ENCODE data around the gene PPP1R18. TPM values are rescaled to one million over a fixed set of nuclear protein-coding genes. Genes with fewer than 3 reads are reported as not detected.

The PPP1R18 gene
- total and polyA plus RNA-seq, 9 of the 15 experiments (the other 6 are each of a cell fraction or from before 2014, with no cell fraction given), result 12.0 to 99.2 (median 42.6) TPM

DNA sequence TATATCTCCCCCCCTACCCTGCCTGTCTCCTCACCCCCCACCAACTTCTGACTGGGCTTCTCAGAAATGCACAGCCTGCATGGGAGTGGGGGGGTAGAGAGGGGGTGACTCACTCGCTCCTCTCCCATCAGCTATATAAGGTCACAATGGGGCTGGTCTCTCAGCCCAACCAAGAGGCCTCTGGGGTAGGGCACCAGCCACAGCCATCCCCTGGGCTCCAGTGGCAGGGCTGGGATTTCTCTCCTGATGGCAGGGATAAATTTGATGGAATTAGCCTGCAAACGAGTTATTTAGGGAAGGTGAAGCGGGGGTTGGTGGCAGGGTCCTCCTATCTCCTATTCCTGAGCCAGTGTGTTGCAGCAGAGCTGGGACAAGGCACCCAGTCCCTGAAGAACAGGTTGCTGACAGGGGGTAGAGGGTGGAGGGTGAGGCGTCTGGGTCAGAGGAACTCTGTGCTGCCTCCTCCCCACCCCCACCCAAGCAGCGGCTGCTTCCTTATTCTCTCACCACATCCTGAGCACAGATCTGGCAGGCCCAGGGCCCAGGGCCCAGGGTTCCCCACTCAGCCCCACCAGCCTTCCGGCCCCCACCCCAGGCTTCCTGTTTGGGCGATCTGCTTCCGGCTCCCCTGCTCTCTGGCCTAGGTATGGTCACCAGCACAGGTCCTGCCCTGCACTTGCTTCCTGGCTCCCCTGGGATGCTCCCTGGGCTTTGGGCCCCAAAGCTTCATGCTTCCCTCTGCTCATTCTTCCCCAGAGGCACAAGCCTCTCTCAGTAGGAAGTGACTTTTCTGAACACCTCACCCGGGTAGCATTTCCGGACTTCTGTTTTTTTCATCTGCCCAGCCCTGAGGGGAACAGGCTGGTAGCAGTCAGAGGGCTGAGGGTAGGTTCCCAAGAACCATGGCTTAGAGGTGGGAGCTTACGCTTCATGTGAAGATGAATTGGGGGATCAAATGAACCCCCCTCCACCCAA is 4.0 kb downstream of the PPP1R18 start (continued):
- no peak for TF ChIP-seq SFPQ (IDR thresholded peaks at IDR 0.05; ENCODE audit: low read depth, low read length)
- TF ChIP-seq OTX1 (CRISPR knock-in tag; IDR thresholded peaks at IDR 0.05), result no peak; the same call in 1 of the 2 replicates
- no peak for TF ChIP-seq MLX (CRISPR knock-in tag; conservative IDR thresholded peaks at IDR 0.05)
- no peak for TF ChIP-seq NR2C1 (IDR thresholded peaks at IDR 0.05)
- peak; percentile 55; the same call in 1 of the 2 replicates for TF ChIP-seq NR2C1 (tag; IDR thresholded peaks at IDR 0.05)
- no peak for TF ChIP-seq STAT6 (CRISPR knock-in tag; IDR thresholded peaks at IDR 0.05)
- no peak for TF ChIP-seq NR4A1 (CRISPR knock-in tag; IDR thresholded peaks at IDR 0.05)
- peak; percentile 61; the same call in 1 of the 2 replicates for TF ChIP-seq NR4A1 (tag; IDR thresholded peaks at IDR 0.05)
- no peak for TF ChIP-seq ZBTB17 (CRISPR knock-in tag; IDR thresholded peaks at IDR 0.05)
- TF ChIP-seq CBFA2T2 (conservative IDR thresholded peaks at IDR 0.05), result no peak
- TF ChIP-seq RFX7 (CRISPR knock-in tag; IDR thresholded peaks at IDR 0.05), result no peak
- TF ChIP-seq ZNF134 (CRISPR knock-in tag; conservative IDR thresholded peaks at IDR 0.05), result no peak
- TF ChIP-seq ILK (tag; IDR thresholded peaks at IDR 0.05; ENCODE audit: borderline replicate concordance, low read depth), result 0 out of 2 replicates have a peak, but pooled peaks have one; percentile 12
- TF ChIP-seq RAD21 (CRISPR knock-in tag; conservative IDR thresholded peaks at IDR 0.05 in 1 of 2, IDR thresholded peaks at IDR 0.05 in 1 of 2), result no peak
- TF ChIP-seq CXXC5 (CRISPR knock-in tag; IDR thresholded peaks at IDR 0.05), result peak; percentile 23
- TF ChIP-seq, protein P1, sequence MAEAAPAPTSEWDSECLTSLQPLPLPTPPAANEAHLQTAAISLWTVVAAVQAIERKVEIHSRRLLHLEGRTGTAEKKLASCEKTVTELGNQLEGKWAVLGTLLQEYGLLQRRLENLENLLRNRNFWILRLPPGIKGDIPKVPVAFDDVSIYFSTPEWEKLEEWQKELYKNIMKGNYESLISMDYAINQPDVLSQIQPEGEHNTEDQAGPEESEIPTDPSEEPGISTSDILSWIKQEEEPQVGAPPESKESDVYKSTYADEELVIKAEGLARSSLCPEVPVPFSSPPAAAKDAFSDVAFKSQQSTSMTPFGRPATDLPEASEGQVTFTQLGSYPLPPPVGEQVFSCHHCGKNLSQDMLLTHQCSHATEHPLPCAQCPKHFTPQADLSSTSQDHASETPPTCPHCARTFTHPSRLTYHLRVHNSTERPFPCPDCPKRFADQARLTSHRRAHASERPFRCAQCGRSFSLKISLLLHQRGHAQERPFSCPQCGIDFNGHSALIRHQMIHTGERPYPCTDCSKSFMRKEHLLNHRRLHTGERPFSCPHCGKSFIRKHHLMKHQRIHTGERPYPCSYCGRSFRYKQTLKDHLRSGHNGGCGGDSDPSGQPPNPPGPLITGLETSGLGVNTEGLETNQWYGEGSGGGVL (CRISPR knock-in tag; IDR thresholded peaks at IDR 0.05), result no peak
- TF ChIP-seq YY1 (IDR thresholded peaks at IDR 0.05; ENCODE audit: borderline replicate concordance in 1 of 3, control insufficient read depth in 1 of 3, extremely low read depth in 1 of 3, insufficient read depth in 3 of 3, insufficient read length in 1 of 3, insufficient replicate concordance in 2 of 3, low read depth in 1 of 3, low read length in 2 of 3), result peak in 2 of 3 experiments; percentile 57 to 76
